T-helper 9 cell (primary cell): ENCODE measurements around the gene SPATA20.

Source experiments
- DNase-seq: peaks from one replicate; pipeline ENCODE4 v3.0.0-alpha.2; 2020
- total RNA-seq, 2 donors: gene quantifications; one replicate each; lab custom pipeline; 2026; lab: John Stamatoyannopoulos, UW

The SPATA20 gene
- total RNA-seq: 5.8 to 22.9 reads per million in 2 donors

DNA sequence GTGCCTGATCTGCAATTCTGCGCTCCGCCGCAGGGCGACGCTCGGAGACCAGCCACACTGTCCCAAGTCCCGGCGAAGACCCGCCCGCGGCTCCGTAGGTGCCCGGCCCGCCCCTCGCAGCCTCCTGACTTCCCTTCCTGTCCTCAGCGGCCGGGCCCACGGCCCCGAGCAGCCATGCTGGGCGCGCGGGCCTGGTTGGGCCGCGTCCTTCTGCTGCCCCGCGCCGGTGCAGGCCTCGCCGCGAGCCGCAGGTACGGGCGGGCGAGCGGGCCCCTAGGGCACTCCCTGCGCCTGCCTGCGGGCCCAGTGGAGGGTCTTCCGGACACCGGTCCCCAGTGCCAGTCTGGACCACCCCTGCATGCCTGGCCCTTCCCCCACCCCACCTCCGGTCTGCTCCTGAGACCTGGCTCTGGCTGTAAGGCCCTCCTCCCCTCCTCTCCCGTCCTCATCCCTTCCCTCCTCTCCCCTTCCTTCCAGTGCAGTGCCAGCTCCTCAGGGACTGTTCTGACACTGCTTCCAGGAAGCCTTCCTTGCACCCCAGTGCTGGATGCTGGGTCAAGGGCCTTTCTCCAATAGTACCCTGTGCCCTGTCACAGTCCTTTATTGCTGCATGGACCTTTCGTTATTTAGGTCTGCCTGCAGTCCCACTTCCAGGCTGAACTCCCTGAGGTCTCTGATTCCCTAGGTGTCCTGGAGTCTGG, at the start of gene SPATA20:
Gene SPATA20, plus strand, starts transcription at position 140 of the 701 bp plus-strand sequence. Its CDS starts 35 bp downstream, at position 175.
- DNase-seq: peak; percentile 77

DNA sequence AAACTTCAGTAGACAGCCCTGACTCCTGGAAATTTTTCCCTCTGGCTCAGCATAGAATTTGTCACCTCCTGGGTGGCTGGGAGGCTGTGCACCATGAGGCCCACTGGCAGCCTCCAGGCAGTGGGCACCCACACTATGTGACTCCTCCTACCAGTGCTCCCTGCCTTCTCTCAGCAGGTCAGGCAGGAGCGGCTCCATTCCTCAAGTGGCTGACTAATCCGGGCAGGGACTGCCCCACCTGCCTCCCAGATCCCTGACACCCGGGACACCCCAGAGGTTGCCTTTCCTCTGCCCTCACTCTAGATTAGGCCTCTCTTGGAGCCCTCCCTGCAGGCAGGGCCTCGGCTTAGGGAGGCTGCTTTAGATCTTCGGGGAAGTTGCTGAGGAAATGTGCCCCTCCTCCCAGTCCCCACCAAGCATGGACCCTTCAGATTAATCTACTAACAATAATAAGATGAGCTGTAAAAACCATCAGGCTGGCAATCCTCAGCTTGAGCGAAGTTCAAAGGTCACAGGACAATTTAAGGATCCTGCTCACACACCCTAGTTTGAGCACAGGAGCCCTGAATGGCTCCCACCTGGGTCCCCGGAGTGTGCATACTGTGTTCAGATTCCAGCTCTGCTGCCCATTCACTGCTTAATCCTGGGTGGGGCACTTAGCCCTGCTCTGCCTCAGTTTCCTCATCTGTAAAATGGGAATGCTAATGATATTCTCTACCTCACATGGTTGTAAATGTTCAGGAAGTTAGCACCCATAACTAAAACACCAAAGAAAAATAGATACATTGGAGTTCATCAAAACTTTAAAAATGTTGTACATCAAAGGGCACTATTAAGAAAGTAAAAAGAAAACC, 48.7 kb upstream of the SPATA20 start:
- no peak for DNase-seq

DNA sequence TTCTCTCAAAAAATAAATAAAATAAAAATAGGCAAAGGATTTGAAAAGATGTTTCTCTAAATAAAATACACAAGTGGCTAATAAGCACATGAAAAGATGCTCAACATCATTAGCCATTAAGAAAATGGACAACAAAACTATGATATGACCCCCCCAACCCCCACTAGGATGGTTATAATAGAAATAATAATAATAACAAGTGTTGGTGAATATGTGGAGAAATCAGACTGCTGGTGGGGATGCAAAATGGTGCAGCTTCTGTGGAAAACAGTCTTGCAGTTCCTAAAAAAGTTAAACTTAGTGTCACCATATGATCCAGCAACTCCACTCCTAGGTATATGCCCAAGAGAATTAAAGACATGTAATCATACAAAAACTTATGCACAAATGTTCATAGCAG, 47.7 kb upstream of the SPATA20 start:
- no peak for DNase-seq

DNA sequence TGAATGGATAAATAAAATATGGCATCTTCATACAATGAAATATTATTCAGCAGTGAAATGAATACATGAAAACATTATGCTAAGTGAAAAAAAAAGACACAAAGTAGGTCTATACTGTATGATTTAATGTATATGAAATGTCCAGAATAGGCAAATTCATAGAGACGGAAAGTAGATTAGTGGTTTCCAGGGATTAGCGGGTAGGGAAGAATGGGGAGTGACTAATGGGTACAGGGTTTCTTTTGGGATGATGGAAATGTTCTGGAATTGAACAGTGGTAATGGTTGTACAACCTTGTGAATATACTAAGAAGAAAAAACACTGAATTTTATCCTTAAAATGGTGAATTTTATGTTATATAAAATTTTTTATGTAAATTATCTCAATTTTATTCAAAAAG, 47.3 kb upstream of the SPATA20 start:
- no peak for DNase-seq

DNA sequence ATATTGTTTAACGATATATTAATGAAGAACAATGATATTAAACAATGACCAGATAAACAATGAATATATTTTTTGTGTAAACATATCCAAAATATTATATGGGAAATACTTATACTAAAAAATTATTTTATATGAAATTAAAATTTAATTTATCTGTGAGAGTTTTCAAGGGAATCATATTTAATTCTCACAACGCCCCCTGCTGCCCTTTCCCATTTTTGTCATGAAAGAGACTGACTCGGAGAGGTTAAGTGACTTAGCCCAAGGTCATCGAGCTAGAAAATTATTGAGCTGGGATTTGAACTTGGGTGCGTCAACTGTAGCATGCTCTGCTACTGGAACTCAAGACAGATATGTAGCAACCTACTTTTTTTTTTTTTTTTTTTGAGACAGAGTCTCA, 45.9 kb upstream of the SPATA20 start:
- no peak for DNase-seq

DNA sequence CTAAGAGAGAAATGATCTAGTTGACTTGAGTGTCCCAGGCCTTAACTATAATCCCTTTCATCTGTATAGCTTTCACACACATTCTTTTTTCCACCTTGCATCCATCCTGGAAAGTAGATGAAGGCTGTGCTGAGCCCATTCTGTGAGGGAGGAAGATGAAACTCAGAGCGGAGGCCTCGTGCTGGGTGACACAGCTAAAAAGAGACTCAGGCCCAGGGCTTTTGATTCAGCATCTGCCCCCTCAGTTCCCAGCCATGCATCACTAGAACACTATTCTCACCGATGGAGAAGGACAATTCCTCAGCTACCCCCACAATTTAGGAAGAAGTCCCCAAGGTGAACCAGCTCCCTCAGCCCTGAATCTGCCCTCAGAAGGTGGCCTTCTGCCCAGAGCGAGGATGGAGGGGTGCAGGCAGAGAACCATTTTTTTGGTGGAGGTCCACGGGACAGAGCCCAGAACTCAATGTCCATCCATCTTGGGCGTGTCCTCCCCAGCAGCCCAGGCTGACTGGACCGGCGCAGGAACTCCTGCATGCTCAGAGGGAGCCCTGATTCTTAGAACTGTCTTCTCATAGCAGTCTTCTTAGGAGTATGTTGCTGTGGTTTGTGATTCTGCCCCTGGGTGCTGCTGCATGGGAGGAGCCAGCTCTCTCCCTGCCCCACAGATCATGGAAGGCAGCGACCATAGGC, 44.5 kb upstream of the SPATA20 start:
- no peak for DNase-seq

DNA sequence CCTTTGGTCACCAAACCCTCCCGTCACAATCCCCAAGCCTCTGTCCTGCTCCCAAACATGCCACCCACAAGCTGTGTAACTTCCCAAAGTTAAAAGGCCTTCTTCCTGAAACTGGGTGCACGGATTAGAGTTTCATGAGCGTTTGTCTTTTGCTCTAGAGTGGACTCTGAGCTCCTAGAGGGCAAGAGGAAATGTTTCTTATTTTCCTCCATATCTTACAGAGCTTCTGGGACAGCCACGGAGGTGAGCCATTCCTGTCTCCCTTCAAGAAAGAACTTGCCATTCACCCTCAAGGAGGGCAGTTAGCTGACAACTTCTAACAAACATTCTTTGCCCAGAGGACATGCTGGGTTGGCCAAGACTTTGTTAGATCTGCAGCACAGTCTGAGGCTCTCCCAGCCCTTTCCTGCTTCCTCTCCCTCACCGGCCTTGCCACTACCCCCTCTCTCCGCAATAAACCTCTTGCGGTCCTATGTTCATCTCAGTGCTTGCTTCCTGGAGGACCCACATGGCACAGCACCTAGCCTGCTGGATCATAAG, 41.3 kb upstream of the SPATA20 start:
- DNase-seq: no peak

DNA sequence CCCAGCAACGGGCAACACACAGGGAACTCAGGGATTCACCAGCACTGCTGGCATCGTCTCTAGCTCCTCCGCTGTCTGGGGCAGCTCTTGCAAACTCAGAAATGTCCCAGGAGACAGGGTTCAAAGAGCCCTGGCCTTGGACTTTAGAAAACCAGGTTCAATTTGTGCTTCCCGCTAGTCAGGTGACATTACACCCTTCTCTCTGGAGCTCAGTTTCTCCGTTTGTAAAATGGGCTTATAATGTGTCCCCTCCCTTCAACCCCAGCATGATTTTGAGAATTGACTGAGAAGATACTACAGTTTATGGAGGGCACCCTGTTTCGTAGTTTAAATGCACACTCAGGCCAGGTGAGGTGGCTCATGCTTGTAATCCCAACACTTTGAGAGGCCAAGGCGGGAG, 40.7 kb upstream of the SPATA20 start:
- no peak for DNase-seq

DNA sequence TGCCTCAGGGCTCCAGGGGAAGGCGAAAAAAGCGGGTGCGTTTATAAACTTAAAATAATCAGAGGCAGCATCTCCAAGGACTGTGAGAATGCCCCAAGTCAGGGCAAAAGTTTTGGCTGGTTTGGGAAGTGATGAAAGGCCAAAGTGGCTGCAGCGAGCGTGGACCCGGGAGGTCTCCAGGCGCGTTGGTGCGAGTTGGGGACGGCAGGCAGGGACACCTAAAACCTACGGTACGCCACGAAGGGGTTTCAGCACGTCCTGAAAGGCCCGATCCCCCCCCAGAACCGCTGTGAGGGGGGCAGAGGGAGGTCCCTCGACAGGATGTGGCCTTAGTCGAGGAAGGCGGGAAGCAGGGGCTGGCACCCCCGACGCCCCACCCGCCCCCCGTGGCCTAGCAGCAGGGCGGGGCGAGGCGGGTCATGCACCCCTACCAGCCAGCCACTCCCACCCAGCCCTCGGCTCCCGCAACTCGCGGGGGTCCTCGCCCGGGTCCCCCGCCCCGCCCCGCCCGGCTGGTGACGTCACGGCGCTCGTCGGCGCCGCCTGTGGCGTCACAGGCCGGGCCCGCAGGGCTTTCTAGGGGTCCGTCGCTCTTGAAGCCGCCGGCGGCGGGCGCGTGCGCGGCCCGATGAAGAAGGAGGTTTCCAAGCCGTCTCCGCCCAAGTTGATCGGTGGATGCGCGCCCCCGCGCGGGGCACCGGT, 39.0 kb upstream of the SPATA20 start, which contains the start of gene MYCBPAP:
Gene MYCBPAP, plus strand, starts transcription at position 569 of the 702 bp plus-strand sequence. CDS start 236 bp downstream, outside the sequence.
- peak; percentile 72 for DNase-seq

DNA sequence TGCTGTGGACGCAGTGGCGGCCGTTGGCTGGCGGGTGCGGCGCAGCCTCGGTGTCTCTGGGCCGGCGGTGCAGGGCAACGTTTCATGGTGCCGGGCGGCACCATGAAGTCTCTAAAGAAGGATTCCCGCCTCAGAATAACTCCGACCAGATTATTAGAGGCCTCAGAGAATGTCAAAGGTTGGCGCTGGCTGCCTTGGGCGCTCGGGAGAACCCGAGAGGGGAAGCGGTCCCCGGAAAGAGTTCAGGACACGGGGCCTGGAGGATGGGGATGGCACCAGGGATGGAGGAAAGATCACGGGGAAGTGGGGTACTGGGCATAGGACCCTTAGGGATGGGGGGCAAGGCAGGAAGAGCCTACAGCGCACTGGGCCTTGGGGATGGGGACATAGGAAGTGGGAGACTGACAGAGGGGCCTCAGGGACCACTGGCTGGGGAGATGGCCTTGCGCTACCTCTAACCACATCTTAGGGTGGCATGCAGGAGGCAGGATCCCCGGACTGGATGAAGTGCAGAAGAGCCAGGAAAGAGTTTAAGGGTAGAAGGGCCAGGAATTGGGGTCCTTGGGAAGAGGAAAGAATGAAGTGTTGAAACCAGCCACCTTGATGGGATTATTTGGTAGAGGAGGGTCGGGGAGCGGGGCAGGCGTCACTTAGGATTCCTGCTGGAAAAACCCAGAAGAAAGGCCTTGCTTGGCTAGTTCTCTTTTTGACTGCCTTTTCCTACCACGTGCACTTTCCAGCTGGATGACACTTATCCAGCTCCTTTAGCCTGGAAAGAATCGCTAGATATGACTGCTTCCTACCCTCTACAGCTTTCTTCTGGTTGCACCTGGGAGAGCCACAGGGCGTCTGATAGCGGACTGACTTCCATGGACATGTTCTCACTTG, 38.2 kb upstream of the SPATA20 start:
- no peak for DNase-seq

DNA sequence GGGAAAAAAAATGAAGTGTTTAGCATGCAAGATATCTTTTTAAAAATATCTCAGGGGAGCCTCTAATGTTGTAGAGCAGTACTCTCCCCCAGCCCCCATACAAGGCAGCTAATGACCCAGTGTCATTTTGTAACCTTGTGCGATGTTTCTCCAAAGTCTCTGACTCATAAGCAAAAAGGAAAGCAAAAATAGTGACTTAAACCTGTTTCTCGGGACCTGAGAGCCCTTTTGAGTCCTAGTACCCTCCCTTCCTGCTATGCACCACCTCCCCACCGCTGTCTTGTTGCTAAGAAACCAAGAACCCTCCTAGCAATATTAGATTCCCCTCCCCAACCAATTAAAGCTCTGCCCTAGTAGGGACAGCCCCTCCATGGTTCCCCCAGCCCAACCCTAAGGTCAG, 35.9 kb upstream of the SPATA20 start:
- no peak for DNase-seq

DNA sequence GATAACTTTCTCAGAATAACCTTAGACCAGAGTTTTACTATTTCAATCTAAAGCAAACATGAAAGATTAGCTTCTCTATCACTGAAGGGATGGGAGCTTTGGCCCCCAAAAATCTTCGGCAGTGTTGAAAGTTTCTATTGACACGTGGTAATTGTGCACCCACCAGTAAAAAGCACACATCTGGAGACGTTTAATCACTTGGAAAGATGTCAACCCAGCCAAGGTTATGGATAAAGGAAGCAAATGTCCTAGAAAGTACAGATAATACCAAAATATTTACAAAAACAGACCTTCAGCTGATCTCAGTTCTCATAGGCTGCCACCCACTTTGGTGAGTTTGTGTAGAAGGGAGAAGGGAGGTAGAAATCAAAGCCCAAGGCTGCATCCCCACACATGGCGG, 33.5 kb upstream of the SPATA20 start:
- DNase-seq: no peak

DNA sequence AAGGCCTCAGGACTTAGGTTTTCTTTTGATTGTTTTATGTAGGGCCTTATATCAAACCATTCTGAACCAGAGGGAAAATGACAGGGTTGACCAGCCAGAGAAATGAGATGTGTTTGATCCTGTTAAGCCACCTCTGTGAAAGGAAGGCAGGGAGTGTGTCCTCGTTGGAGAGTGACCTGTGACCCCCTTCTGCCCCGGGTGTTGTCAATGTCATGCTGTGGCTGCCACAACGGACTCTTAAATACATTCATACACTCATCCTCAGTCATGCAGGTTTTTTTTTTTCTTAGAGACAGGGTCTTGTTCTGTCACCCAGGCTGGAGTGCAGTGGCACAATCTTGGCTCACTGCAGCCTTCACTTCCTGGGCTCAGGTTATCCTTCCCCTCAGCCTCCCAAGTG, 32.6 kb upstream of the SPATA20 start:
- no peak for DNase-seq

DNA sequence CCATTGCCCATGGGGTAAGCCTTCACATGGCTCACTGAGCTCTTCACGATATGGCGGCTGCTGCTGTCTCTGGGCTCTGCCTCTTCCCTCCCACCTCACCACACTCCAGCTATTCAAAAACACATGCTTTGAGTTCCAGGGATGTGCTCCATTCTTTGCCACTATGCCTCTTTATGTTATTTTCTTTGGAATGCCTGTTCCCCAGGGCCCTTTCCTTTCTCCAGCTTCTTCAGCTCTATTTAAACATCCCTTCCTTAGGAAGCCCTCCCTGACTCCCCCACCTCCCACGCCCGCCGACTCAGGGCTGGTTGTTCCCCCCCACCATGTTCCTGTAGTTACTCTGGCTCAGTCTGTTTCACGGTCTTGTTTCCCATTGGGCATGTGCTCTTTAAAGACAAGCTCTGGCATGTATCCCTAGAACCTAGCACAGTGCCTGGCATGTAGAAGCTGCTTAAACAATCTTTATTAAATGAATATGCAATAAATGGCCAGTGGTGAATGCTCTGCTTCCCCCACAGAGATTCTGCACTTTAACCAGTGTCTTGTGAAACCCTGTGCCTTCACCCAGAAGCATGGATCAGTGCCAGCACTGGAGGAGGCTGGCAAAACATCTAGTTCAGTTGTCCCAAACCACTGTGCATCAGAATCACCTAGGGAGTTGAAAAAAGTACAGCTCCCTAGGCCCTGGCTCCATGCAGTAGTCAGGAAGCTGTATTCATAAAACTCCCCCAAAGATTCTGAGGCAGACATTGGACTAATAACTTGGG, 31.9 kb upstream of the SPATA20 start:
- no peak for DNase-seq

DNA sequence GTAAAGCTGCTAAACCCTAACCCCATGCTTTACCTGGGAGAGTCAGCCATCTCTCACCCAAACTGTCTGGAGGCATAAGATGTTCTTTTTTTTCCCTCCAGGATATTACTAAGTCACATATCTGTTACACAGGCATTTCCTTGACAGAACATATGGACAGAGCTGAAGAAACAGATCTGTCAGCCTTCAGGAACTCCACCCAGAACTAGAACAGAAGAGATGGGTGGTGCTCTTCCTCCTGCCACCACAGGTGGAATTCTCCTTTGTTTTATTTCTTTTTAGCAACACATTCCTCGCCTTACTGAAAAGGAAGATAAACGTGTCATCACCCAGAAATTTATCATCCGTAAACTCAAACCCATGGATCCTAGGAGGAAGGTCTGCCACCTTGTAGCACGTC, 30.0 kb upstream of the SPATA20 start:
- no peak for DNase-seq

DNA sequence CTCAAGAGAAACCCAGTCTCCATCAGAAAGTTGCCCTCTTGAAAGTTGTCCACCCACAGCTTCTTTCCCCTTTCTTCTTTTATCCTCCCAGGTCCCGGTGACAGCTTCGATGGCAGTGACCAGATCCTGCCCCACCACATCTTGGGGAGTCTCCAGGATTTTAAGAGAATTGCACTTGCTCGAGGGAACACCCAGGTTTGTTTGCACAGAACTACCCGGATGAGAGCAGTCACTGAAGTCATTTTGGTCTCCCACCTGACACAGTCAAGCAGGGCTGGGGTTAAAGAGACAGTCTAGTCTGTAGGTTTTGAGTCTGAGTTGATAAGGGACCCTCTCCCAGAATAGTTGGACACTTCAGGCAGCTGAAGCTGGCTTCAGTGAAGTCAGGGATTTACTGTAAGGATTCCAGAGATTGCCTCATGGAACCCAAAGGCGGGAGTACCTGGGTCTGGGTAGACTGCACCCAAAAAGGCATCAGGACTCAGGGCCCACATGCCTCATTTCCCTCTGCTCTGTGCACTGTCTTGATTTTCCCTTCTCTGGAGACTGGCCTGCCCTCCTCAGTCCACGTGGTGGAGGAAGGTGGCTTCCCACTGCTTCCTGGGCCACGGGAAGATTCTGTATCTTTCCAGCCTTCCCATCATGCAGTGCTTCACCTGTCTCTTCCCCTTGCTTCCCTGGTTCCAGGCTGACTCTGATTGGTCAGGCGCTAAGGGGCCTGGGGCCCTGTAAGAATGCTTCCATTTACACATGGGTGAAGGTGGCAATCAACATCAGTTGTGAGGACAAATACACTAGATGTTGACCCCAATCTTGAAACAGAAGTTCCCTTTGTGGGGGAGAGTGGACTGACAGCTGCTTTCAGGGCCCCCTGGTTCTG, 29.2 kb upstream of the SPATA20 start:
- no peak for DNase-seq

DNA sequence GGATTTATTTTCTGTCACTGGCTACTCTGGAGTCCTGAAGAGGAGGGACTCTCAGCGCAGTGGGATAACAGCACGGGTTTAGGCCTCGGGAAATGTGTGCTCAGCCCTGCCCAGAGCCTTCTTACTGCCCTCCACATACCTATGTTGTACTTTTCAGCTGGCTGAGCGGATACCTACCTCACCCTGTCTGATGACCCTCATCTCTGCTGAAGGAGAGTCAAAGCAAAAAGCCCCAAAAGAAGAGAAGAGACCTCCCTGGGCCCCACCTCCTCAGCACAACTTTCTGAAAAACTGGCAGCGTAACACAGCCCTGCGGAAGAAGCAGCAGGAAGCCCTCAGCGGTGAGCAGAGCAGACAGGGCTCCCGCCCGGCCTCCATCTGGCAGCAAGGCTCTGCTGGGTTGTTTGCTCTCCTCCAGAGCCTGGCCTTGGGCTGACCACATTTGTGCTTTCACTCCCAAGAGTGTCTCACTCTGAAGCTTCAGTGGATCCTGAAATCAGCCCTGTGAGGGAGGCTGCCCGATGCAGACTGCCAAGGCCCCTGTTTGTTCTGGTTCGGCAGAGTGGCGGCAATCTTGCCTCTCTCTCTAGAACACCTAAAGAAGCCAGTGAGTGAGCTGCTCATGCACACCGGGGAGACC, 28.5 kb upstream of the SPATA20 start:
- no peak for DNase-seq

DNA sequence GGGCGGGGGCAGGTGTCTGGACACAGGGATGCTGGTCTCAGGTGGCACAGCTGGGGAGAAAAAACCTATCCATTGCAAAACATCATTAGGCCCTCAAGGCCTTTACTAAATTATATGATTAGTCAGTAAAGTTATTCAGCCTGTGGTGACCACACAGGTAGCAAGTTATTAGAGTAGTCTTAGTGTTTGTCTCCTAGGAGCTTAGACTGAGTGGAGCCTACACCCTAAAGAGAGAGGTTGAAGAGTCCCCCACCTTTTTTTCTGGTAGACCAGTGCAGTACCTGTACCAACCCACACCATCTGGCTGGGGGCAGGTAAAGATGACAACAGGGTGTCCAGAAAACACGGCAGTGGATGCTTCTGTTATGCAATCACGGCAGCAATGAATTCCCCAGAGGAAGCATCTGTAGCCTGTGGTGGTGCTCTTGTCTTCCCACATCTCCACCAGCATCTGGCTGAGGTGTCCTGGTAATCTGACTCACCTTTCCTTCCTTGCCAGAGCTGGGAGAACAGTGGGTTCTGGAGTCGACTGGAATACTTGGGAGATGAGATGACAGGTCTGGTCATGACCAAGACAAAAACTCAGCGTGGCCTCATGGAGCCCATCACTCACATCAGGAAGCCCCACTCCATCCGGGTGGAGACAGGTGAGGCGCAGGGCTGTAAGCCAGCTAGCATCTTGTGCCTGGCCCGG, 27.7 kb upstream of the SPATA20 start:
- no peak for DNase-seq
